ENCODE measurements around the gene TMEM86A.
"Not testable (repeated sequence)": the region's sequence is repeated elsewhere in the genome, so short reads cannot be mapped to it uniquely, and the experiment has no call there.

Gene TMEM86A

GRCh38 chr11:18668131-18668530 lies 30.4 kb upstream of the TMEM86A start:
- TF ChIP-seq, protein P1, sequence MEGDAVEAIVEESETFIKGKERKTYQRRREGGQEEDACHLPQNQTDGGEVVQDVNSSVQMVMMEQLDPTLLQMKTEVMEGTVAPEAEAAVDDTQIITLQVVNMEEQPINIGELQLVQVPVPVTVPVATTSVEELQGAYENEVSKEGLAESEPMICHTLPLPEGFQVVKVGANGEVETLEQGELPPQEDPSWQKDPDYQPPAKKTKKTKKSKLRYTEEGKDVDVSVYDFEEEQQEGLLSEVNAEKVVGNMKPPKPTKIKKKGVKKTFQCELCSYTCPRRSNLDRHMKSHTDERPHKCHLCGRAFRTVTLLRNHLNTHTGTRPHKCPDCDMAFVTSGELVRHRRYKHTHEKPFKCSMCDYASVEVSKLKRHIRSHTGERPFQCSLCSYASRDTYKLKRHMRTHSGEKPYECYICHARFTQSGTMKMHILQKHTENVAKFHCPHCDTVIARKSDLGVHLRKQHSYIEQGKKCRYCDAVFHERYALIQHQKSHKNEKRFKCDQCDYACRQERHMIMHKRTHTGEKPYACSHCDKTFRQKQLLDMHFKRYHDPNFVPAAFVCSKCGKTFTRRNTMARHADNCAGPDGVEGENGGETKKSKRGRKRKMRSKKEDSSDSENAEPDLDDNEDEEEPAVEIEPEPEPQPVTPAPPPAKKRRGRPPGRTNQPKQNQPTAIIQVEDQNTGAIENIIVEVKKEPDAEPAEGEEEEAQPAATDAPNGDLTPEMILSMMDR (IDR thresholded peaks at IDR 0.05): no peak
- no peak overlapping the region for H3K4me3 ChIP-seq (ENCODE audit: low read depth in 1 of 2, low read length in 1 of 2)
- no peaks in the 10 kb centered on the region for H3K27me3 ChIP-seq
- H3K4me1 ChIP-seq (ENCODE audit: control insufficient read depth in 1 of 2, insufficient read depth in 1 of 2, low read depth in 1 of 2, low read length in 1 of 2): no peaks in the 10 kb centered on the region
- H3K27ac ChIP-seq: no peak overlapping the region
- H3K36me3 ChIP-seq: no peaks in the 10 kb centered on the region
- no peaks in the 10 kb centered on the region for H3K9me3 ChIP-seq

DNA sequence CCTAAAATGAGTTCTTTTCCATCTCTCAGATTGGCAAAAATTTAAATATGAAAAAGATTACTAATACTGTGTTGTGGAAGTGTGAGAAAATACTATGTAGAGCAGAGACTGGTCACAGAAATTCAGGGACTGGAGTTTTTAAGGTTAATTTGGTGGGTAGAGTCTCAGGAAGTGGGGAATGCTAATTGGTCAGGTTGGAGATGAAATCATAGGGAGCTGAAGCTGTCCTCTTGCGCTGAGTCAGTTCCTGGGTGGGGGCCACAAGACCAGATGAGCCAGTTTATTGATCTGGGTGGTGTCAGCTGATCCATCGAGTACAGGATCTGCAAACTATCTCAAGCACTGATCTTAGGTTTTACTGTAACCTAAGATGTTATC lies 29.4 kb upstream of the TMEM86A start:
- H3K27me3 ChIP-seq: no peaks in the 10 kb centered on the region
- H3K4me1 ChIP-seq (ENCODE audit: control insufficient read depth in 1 of 2, insufficient read depth in 1 of 2, low read depth in 1 of 2, low read length in 1 of 2): no peaks in the 10 kb centered on the region
- H3K27ac ChIP-seq: no peak overlapping the region
- no peaks in the 10 kb centered on the region for H3K36me3 ChIP-seq
- TF ChIP-seq, protein P1 (IDR thresholded peaks at IDR 0.05): no peak
- H3K4me3 ChIP-seq (ENCODE audit: low read depth in 1 of 2, low read length in 1 of 2): no peak overlapping the region
- no peaks in the 10 kb centered on the region for H3K9me3 ChIP-seq

DNA sequence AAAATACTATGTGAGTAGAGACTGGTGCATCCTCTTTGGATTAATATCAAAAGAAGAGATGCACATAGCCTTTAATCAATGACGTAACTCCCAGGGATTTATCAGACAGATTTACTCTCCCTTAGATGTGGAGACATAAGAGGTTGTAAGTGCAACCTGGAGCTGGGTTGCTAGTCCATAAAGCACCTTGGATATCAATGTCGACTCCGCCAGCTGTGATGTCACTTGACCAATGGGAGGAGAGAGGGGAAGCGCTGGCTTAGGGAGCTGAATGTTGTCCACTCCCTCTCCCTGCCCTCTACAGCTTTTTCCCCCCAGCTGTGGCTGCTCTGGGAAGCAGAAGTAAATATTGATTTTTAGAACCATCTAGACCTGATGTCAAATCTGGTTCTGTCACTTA lies 28.9 kb upstream of the TMEM86A start:
- H3K9me3 ChIP-seq: no peaks in the 10 kb centered on the region
- no peaks in the 10 kb centered on the region for H3K27me3 ChIP-seq
- no peak overlapping the region for H3K27ac ChIP-seq
- H3K36me3 ChIP-seq: no peaks in the 10 kb centered on the region
- no peak overlapping the region for H3K4me3 ChIP-seq (ENCODE audit: low read depth in 1 of 2, low read length in 1 of 2)
- TF ChIP-seq, protein P1 (IDR thresholded peaks at IDR 0.05): no peak
- H3K4me1 ChIP-seq (ENCODE audit: control insufficient read depth in 1 of 2, insufficient read depth in 1 of 2, low read depth in 1 of 2, low read length in 1 of 2): no peaks in the 10 kb centered on the region

GRCh38 chr11:18671246-18671645 lies 27.3 kb upstream of the TMEM86A start:
- TF ChIP-seq, protein P1 (IDR thresholded peaks at IDR 0.05): no peak
- Histone ChIP-seq H3K4me3 (ENCODE audit: low read depth in 1 of 2, low read length in 1 of 2) (no peak overlapping the region), H3K27me3 (no peaks in the 10 kb centered on the region), H3K9me3 (no peaks in the 10 kb centered on the region), H3K27ac (no peak overlapping the region), H3K4me1 (ENCODE audit: control insufficient read depth in 1 of 2, insufficient read depth in 1 of 2, low read depth in 1 of 2, low read length in 1 of 2) (no peaks in the 10 kb centered on the region), H3K36me3 (no peaks in the 10 kb centered on the region)

DNA sequence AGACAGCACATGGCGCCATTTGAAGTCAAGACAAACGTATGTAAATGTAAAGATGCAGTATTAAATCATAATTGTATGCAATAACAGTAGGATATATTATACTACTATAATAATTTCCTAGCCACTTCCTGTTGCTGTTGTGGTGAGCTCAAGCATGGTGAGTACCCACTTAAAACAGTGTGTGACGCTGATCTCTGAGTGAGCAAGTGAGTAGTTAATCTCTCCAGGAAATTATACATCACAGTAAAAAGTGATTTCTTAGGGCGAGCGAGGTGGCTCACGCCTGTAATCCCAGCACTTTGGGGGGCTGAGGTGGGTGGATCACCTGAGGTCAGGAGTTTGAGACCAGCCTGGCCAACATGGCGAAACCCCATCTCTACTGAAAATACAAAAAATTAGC lies 26.4 kb upstream of the TMEM86A start:
- not testable (repeated sequence) for H3K36me3 ChIP-seq; H3K4me3 ChIP-seq (ENCODE audit: low read depth in 1 of 2, low read length in 1 of 2); H3K9me3 ChIP-seq; H3K27ac ChIP-seq; H3K27me3 ChIP-seq; H3K4me1 ChIP-seq (ENCODE audit: control insufficient read depth in 1 of 2, insufficient read depth in 1 of 2, low read depth in 1 of 2, low read length in 1 of 2)

DNA sequence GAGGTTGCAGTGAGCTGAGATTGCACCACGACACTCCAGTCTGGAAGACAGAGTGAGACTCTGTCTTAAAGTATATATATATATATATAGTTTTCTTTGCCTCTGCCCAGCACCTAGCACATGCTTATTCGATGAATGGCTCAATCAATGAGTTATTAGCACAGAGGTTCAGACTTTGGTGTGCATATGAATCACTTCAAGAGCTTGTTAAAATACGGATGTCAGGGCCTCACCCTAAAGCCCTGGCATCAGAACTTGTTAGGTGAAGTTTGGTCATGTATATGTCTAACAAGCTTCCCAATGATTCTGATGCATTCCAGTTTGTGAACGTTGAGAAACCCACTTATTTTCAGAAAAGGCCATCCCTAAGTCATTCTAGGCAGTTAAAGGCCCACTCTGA lies 21.8 kb upstream of the TMEM86A start:
- no peaks in the 10 kb centered on the region for H3K4me1 ChIP-seq (ENCODE audit: control insufficient read depth in 1 of 2, insufficient read depth in 1 of 2, low read depth in 1 of 2, low read length in 1 of 2)
- TF ChIP-seq, protein P1 (IDR thresholded peaks at IDR 0.05): no peak
- no peak overlapping the region for H3K27ac ChIP-seq

More for the DNA sequence above, 21.8 kb upstream of the TMEM86A start:
- Histone ChIP-seq H3K9me3 (no peaks in the 10 kb centered on the region), H3K27me3 (no peaks in the 10 kb centered on the region), H3K36me3 (no peaks in the 10 kb centered on the region), H3K4me3 (ENCODE audit: low read depth in 1 of 2, low read length in 1 of 2) (no peak overlapping the region)

Measured in neutrophil (primary cell).